NCI-H526 (cell line): ENCODE results near the gene DISC1.
"Not testable (repeated sequence)": the region's sequence is repeated elsewhere in the genome, so short reads cannot be mapped to it uniquely, and the experiment has no call there.

ENCODE experiments used
- DNase-seq, 2 experiments: peaks; one replicate each; lab custom pipeline; 2025; lab: John Stamatoyannopoulos, UW

DISC1 gene

DNA sequence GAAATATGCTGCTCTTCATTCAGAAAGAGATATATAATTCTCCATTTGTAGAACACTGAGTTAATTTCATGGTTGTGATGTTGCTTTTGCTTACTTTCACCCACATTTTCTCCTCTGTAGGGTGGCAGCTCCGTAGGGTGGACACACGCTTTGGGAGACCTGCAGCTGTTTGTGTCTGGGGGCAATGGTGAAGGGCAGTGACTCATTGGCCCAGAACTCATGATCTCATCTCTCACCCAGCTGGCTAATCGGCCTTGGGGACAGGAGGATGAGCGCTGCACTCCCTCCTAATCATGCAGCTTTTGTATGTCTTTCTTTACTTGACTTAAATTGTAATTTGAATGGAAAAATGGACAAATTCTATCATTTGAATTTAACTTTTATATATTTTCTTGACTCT, 9.6 kb downstream of the DISC1 start:
- no peak for DNase-seq

DNA sequence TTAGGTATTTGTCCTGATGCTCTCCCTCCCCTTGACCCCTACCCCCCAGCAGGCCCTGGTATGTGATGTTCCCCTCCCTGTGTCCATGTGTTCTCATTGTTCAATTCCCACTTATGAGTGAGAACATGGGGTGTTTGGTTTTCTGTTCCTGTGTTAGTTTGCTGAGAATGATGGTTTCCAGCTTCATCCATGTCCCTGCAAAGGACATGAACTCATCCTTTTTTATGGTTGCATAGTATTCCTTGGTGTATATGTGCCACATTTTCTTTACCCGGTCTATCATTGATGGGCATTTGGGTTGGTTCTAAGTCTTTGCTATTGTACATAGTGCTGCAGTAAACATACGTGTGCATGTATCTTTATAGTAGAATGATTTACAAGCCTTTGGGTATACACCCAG, 10.3 kb downstream of the DISC1 start:
- not testable (repeated sequence) for DNase-seq

GRCh38 chr1:231638647-231639046, 12.1 kb downstream of the DISC1 start:
- DNase-seq: no peak

GRCh38 chr1:231639819-231640218, 13.2 kb downstream of the DISC1 start:
- no peak for DNase-seq

DNA sequence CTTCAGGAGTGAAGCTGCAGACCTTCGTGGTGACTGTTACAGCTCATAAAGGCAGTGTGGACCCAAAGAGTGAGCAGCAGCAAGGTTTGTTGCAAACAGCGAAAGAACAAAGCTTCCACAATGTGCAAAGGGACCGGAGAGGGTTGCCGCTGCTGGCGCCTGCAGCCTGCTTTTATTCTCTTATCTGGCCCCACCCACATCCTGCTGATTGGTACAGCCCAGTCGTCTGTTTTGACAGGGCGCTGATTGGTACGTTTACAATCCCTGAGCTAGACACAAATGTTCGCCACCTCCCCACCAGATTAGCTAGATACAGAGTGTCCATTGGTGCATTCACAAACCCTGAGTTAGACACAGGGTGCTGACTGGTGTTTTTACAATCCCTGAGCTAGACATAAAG, 14.9 kb downstream of the DISC1 start:
- not testable (repeated sequence) for DNase-seq

- DNase-seq: not testable (repeated sequence)
These were observed 15.5 kb downstream of the DISC1 start for GRCh38 chr1:231642061-231642460.

- DNase-seq: no peak
These were observed 16.0 kb downstream of the DISC1 start for GRCh38 chr1:231642618-231643017.

DNA sequence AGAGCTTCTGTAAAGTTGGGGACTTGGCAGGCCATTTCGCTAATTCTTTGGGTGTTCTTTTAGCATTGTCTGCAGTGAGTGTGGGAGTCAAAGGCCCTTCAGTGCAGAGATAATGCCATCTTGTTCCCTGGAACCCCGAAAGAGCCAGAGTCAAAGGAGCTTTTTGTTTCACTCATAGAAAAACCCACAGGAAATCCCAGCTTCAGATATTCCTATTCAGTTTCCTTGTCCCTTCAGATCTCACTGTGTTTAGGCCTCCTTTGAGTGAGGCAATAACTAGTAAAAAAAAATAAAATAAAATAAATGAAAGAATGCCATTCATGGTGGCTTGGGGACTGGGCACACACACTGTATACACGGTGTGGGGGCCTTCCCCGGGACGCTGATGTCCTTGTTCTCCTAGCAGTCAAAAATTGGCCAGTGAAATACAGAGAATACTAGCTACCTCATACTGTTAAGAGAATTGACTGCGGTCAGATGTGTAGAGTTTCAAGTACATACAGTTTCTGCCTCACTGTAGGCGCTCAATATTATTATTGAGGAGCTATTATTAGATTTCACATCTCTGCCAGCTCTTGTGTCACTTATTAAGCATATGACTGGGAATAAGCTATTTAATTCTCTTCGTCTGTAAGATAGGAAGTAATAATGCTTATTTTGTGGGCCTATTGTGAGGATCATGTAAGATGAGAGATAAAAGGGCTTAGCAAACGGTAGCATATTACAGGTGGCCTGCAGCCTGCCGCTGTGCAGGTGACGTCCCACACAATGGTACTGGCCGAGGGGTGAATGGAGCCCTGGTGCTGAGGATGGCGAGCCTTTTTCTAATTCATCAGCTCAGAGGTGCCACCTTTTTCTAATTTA, 16.7 kb downstream of the DISC1 start:
- no peak for DNase-seq

- no peak for DNase-seq
These were observed 17.3 kb downstream of the DISC1 start for GRCh38 chr1:231643935-231644237.

DNA sequence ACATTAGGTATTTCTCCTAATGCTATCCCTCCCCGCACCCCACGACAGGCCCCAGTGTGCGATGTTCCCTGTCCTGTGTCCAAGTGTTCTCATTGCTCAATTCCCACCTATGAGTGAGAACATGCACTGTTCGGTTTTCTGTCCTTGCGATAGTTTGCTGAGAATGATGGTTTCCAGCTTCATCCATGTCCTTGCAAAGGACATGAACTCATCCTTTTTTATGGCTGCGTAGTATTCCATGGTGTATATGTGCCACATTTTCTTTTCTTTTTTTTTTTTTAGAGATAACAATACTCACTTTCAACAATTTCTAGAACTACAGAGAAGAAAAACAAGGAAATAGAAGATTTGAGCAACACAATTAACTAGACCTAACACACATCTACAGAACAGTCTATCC, 19.0 kb downstream of the DISC1 start:
- DNase-seq: not testable (repeated sequence)

GRCh38 chr1:231646165-231646564, 19.6 kb downstream of the DISC1 start:
- not testable (repeated sequence) for DNase-seq

DNA sequence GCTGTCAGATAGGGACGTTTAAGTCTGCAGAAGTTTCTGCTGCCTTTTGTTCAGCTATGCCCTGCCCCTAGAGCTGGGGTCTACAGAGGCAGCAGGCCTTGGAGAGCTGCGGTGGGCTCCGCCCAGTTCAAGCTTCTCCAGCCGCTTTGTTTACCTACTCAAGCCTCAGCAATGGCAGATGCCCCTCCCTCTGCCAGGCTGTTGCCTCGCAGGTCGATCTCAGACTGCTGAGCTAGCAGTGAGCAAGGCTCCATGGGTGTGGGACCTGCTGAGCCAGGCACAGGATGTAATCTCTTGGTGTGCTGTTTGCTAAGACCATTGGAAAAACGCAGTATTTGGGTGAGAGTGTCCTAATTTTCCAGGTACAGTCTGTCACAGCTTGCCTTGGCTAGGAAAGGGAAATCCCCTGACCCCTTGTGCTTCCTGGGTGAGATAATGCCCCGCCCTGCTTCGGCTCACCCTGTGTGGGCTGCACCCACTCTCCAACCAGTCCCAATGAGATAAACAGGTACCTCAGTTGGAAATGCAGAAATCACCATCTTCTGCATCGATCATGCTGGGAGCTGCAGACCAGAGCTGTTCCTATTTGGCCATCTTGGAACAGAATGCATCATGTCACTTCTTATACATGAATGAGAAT, 25.2 kb downstream of the DISC1 start:
- DNase-seq: not testable (repeated sequence)

DNA sequence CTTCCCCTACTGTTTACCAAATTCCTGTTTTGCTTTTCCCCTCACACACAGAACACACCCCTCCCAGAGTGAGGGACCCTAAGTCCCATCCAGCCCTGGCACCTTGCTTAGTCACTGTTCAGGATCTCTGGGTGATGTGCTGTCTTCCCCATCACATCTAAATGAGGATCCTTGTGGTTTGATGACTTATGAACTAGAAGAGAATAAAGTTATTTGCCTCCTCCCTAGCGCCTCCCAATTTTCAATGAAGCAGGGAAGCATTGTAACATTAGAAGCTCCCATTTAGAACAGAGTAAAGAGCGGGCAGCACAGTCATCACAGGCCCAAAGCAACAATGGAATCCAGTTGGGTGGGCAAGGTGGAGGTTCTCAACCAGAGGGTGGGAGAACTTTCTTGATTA, 27.0 kb downstream of the DISC1 start:
- DNase-seq: no peak

DNA sequence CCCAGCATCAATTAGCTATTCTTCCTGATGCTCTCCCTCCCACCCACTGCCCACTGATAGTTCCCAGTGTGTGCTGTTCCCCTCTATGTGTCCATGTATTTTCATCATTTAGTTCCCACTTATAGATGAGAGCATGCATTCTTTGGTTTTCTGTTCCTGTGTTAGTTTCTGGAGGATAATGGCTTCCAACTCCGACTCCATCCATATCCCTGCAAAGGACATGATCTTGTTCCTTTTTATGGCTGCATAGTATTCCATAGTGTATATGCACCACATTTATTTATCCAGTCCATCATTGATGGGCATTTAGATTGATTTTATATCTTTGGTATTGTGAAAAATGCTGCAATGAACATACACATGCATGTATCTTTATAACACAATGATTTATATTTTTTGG, 30.2 kb downstream of the DISC1 start:
- no peak for DNase-seq

- DNase-seq: not testable (repeated sequence)
These were observed 31.6 kb downstream of the DISC1 start for GRCh38 chr1:231658223-231658622.

GRCh38 chr1:231660198-231660597, 33.6 kb downstream of the DISC1 start:
- no peak for DNase-seq

GRCh38 chr1:231663211-231663792, 36.7 kb downstream of the DISC1 start:
- no peak for DNase-seq

DNA sequence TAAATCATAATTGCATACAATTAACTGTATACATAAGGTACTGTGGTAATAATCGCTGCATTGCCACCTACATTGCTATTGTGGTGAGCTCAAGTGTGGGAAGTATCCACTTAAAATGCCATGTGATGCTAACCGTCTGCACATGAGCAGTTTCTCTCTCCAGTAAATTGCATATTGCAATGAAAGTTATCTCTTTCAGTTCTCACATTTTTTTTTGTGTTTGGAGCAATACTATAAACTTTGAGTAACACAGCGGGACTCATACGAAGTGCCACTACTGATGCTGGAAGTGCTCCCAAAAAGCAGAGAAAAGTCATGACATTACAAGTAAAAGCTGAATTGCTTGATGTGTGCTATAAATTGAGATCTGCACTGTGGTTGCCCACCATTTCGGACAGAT, 38.5 kb downstream of the DISC1 start:
- no peak for DNase-seq

DNA sequence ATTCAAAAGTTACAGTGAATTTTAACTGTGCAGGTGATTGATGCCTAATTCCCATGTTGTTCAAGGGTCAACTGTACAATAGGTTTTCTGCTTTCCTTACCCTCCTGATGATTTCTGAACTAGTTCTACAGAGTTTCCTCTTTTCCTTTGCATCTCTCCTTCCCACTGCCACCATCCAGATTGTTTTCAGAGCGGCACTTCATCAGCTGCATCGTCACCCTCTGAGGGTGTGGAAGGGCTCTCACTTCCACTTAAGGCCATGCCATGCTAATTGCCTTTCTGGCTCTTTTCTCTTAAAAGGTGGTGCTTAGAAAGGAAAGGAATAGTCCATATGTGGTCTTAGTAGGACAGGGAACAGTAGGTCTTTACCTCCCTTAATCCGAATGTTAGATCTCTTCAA, 39.1 kb downstream of the DISC1 start:
- DNase-seq: no peak

DNA sequence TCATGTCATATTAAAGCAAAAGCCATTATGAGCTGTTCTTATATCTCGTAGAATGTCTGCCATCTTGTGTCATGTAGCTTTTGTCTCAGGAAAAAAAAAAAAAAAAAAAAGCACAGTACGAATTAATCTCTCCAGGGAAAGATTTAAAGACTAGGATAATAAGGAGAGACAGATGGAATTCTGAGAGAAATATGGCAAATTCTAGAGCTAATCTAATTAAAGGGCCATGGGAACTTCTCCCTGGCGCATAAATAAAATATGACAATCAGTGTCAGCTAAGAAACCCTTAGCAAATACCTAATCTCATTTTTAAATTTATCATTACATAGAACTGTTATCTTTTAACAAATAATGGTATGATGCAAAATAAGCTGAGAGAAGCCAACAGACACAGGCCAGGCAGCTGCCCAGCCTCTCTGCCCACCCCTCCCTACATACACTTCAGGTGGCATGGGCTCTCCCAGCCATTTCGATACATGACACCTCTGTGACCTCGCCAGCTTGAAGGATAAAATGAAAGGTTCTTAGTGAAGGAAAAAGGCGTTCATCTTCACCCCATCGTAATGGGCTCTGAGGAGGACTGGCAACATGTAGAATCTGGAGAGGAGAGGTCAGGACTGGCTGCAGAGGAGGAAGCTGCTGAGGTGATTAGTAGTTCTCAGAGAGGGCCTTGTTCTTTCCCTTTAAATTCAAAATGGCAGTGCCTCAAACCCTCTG, 39.8 kb downstream of the DISC1 start:
- no peak for DNase-seq

DNA sequence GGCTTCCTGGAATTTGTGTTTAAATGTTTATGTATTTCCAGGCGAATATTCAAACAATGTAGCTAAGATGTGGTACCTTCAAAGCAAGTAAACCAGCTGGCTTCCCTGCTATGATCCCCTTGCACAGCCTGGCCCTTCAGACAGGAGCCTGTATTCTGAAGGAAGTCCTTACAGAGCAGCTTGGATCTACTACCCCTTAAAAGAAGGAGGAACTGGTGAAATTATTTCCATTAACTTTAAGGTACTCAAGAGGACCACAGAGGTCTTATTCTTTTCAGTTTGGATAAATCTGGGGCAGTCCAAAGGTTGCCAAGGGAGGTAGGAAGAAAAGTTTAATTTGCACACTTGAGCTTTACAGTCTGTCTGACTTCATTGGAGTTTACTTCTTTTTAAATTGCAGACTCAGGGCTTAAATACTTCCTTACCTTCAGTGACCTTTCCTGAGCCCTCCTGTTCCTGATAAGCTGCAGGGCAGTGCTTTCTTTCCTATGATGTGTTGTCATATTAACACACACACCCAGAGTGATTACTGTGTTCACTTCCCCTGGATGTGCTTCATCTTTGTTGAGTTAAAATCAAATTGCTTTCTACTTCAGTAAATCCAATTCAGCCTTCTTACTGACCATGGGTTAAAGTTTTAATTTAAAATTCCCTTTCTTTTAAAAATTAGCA, 40.5 kb downstream of the DISC1 start:
- no peak for DNase-seq

- DNase-seq: no peak
These were observed 41.4 kb downstream of the DISC1 start for GRCh38 chr1:231667896-231668506.
